ENCODE data around the gene LAMB1.

Gene LAMB1

GRCh38 chr7:107939573-107940489 is 63.1 kb downstream of the LAMB1 start:
- TF ChIP-seq CTCF (IDR thresholded peaks at IDR 0.05; ENCODE audit: low read depth, low read length), result no peak
- TF ChIP-seq EZH2phosphoT487 (IDR thresholded peaks at IDR 0.05; ENCODE audit: low read depth), result no peak
- H4K20me1 ChIP-seq (ENCODE audit: insufficient read depth, low read length), result no peaks in the 10 kb centered on the region
- no peaks in the 10 kb centered on the region for H3K79me2 ChIP-seq (ENCODE audit: low read length)
- H3K36me3 ChIP-seq (replicated peaks; ENCODE audit: low read depth, low read length), result peaks cover 21% of the 10 kb centered on the region
- no peak overlapping the region for H2AFZ ChIP-seq (ENCODE audit: low read depth, low read length)
- no peaks in the 10 kb centered on the region for H3K9me3 ChIP-seq (ENCODE audit: insufficient read depth, low read length)
- no peak overlapping the region for H3K9ac ChIP-seq (ENCODE audit: low read length)
- no peaks in the 10 kb centered on the region for H3K27me3 ChIP-seq (ENCODE audit: low read depth, low read length)
- H3K27ac ChIP-seq (ENCODE audit: low read length), result no peak overlapping the region
- no peak overlapping the region for H3K4me3 ChIP-seq (ENCODE audit: low read length)
- H3K4me2 ChIP-seq (ENCODE audit: low read length), result no peak overlapping the region
- H3K4me1 ChIP-seq (ENCODE audit: low read length), result peaks cover 10% of the 10 kb centered on the region; the same call in 1 of the 2 replicates

- H3K36me3 ChIP-seq (replicated peaks; ENCODE audit: low read depth, low read length), result peaks cover 17% of the 10 kb centered on the region
- no peaks in the 10 kb centered on the region for H3K27me3 ChIP-seq (ENCODE audit: low read depth, low read length)
- H3K27ac ChIP-seq (ENCODE audit: low read length), result no peak overlapping the region
- no peaks in the 10 kb centered on the region for H4K20me1 ChIP-seq (ENCODE audit: insufficient read depth, low read length)
- H2AFZ ChIP-seq (ENCODE audit: low read depth, low read length), result no peak overlapping the region
- H3K4me3 ChIP-seq (ENCODE audit: low read length), result no peak overlapping the region
- H3K4me1 ChIP-seq (ENCODE audit: low read length), result peaks cover 10% of the 10 kb centered on the region; the same call in 1 of the 2 replicates
- H3K79me2 ChIP-seq (ENCODE audit: low read length), result no peaks in the 10 kb centered on the region
- H3K4me2 ChIP-seq (ENCODE audit: low read length), result no peak overlapping the region
- no peaks in the 10 kb centered on the region for H3K9me3 ChIP-seq (ENCODE audit: insufficient read depth, low read length)
- H3K9ac ChIP-seq (ENCODE audit: low read length), result no peak overlapping the region
- no peak for TF ChIP-seq CTCF (IDR thresholded peaks at IDR 0.05; ENCODE audit: low read depth, low read length)
- no peak for TF ChIP-seq EZH2phosphoT487 (IDR thresholded peaks at IDR 0.05; ENCODE audit: low read depth)
Measured at GRCh38 chr7:107938456-107939250, 64.3 kb downstream of the LAMB1 start.

- Histone ChIP-seq H3K27me3 (ENCODE audit: low read depth, low read length) (no peaks in the 10 kb centered on the region), H4K20me1 (ENCODE audit: insufficient read depth, low read length) (no peaks in the 10 kb centered on the region), H2AFZ (ENCODE audit: low read depth, low read length) (no peak overlapping the region), H3K4me3 (ENCODE audit: low read length) (no peak overlapping the region), H3K4me2 (ENCODE audit: low read length) (no peak overlapping the region), H3K4me1 (ENCODE audit: low read length) (peaks cover 10% of the 10 kb centered on the region; the same call in 1 of the 2 replicates), H3K9ac (ENCODE audit: low read length) (no peak overlapping the region), H3K9me3 (ENCODE audit: insufficient read depth, low read length) (no peaks in the 10 kb centered on the region), H3K79me2 (ENCODE audit: low read length) (no peaks in the 10 kb centered on the region), H3K27ac (ENCODE audit: low read length) (no peak overlapping the region), H3K36me3 (replicated peaks; ENCODE audit: low read depth, low read length) (peaks cover 21% of the 10 kb centered on the region)
- TF ChIP-seq EZH2phosphoT487 (IDR thresholded peaks at IDR 0.05; ENCODE audit: low read depth) (no peak), CTCF (IDR thresholded peaks at IDR 0.05; ENCODE audit: low read depth, low read length) (no peak)
Measured at GRCh38 chr7:107937531-107937930, 65.4 kb downstream of the LAMB1 start.

GRCh38 chr7:107936312-107936711 is 66.6 kb downstream of the LAMB1 start:
- no peaks in the 10 kb centered on the region for H3K27me3 ChIP-seq (ENCODE audit: low read depth, low read length)
- no peak overlapping the region for H3K4me2 ChIP-seq (ENCODE audit: low read length)
- H3K9ac ChIP-seq (ENCODE audit: low read length), result no peak overlapping the region
- H3K4me3 ChIP-seq (ENCODE audit: low read length), result no peak overlapping the region
- H3K4me1 ChIP-seq (ENCODE audit: low read length), result peaks cover 10% of the 10 kb centered on the region; the same call in 1 of the 2 replicates
- H2AFZ ChIP-seq (ENCODE audit: low read depth, low read length), result no peak overlapping the region
- H3K79me2 ChIP-seq (ENCODE audit: low read length), result no peaks in the 10 kb centered on the region
- peaks cover 27% of the 10 kb centered on the region for H3K36me3 ChIP-seq (replicated peaks; ENCODE audit: low read depth, low read length)
- TF ChIP-seq EZH2phosphoT487 (IDR thresholded peaks at IDR 0.05; ENCODE audit: low read depth) (no peak), CTCF (IDR thresholded peaks at IDR 0.05; ENCODE audit: low read depth, low read length) (no peak)
- no peaks in the 10 kb centered on the region for H4K20me1 ChIP-seq (ENCODE audit: insufficient read depth, low read length)
- H3K9me3 ChIP-seq (ENCODE audit: insufficient read depth, low read length), result no peaks in the 10 kb centered on the region
- H3K27ac ChIP-seq (ENCODE audit: low read length), result no peak overlapping the region

Data from OCI-LY3 (cell line).